Activated CD8-positive, alpha-beta memory T cell treated with anti-CD3 and anti-CD28 coated beads, Interleukin-2, amount 50 U/mL, for 4 hours (primary cell): ENCODE results near the gene IGF2BP3.
A peak's percentile ranks its signal among the peaks of the same experiment; 100 is the strongest.

ENCODE experiments used
- DNase-seq: peaks from one replicate; pipeline ENCODE4 v3.0.0-alpha.2; 2020

IGF2BP3 gene

GRCh38 chr7:23471106-23471859 is 992 bp upstream of the IGF2BP3 start:
- DNase-seq, result peak; percentile 25

GRCh38 chr7:23469961-23470250 is 385 bp downstream of the IGF2BP3 start:
- DNase-seq, result no peak

GRCh38 chr7:23469150-23469960 is 936 bp downstream of the IGF2BP3 start:
- peak; percentile 44 for DNase-seq

GRCh38 chr7:23468526-23469149 is 1.7 kb downstream of the IGF2BP3 start:
- DNase-seq, result peak; percentile 19

- no peak for DNase-seq
Observed at GRCh38 chr7:23467806-23468525, 2.3 kb downstream of the IGF2BP3 start.

- DNase-seq, result no peak
Observed at GRCh38 chr7:23467291-23467805, 2.9 kb downstream of the IGF2BP3 start.

- DNase-seq, result no peak
Observed at GRCh38 chr7:23462846-23463245, 7.4 kb downstream of the IGF2BP3 start.

- no peak for DNase-seq
Observed at GRCh38 chr7:23458044-23458443, 12.2 kb downstream of the IGF2BP3 start.

GRCh38 chr7:23456093-23456492 is 14.2 kb downstream of the IGF2BP3 start:
- DNase-seq, result no peak

GRCh38 chr7:23454881-23455526 is 15.3 kb downstream of the IGF2BP3 start:
- no peak for DNase-seq

- DNase-seq, result no peak
Observed at GRCh38 chr7:23450518-23450917, 19.8 kb downstream of the IGF2BP3 start.

- no peak for DNase-seq
Observed at GRCh38 chr7:23449941-23450340, 20.4 kb downstream of the IGF2BP3 start.

- no peak for DNase-seq
Observed at GRCh38 chr7:23445326-23445725, 25.0 kb downstream of the IGF2BP3 start.

- no peak for DNase-seq
Observed at GRCh38 chr7:23443974-23444373, 26.3 kb downstream of the IGF2BP3 start.

GRCh38 chr7:23438171-23438570 is 32.1 kb downstream of the IGF2BP3 start:
- no peak for DNase-seq

GRCh38 chr7:23434147-23434917 is 36.0 kb downstream of the IGF2BP3 start:
- DNase-seq, result no peak

- DNase-seq, result no peak
Observed at GRCh38 chr7:23431702-23432199, 38.5 kb downstream of the IGF2BP3 start.

- no peak for DNase-seq
Observed at GRCh38 chr7:23430893-23431259, 39.4 kb downstream of the IGF2BP3 start.

GRCh38 chr7:23426876-23427275 is 43.4 kb downstream of the IGF2BP3 start:
- DNase-seq, result no peak

GRCh38 chr7:23422909-23423308 is 47.4 kb downstream of the IGF2BP3 start:
- DNase-seq, result no peak

GRCh38 chr7:23422384-23422783 is 47.9 kb downstream of the IGF2BP3 start:
- DNase-seq, result no peak

- DNase-seq, result no peak
Observed at GRCh38 chr7:23419845-23420244, 50.4 kb downstream of the IGF2BP3 start.
